Osteoblast (primary cell): ENCODE measurements around the gene GPR34. TPM values are rescaled to one million over a fixed set of nuclear protein-coding genes. Genes with fewer than 3 reads are reported as not detected.

Source experiments
- DNase-seq: peaks from one replicate; pipeline ENCODE4 v3.0.0; 2011; ENCODE audit warnings: low spot score, mixed read lengths; ENCODE audit not compliant: insufficient read length; ENCODE audit errors: missing footprints
- H2AFZ ChIP-seq: 2 replicates; pipeline ENCODE4 v1.6.0; 2011; ENCODE audit warnings: mild to moderate bottlenecking, low read length
- H3K27ac ChIP-seq: 2 replicates; pipeline ENCODE4 v1.5.1; 2011; ENCODE audit warnings: mild to moderate bottlenecking, low read depth, low read length, moderate library complexity
- H3K27me3 ChIP-seq: 2 replicates; pipeline ENCODE4 v1.6.0; 2012; ENCODE audit warnings: mild to moderate bottlenecking, control low read depth, inconsistent platforms, low read length, moderate library complexity; ENCODE audit not compliant: insufficient read depth
- H3K36me3 ChIP-seq: 2 replicates; pipeline ENCODE4 v1.5.1; 2011; ENCODE audit warnings: mild to moderate bottlenecking, low read length, control low read depth, moderate library complexity; ENCODE audit not compliant: insufficient read depth
- H3K4me1 ChIP-seq: 2 replicates; pipeline ENCODE4 v1.5.1; 2011; ENCODE audit warnings: mild to moderate bottlenecking, low read length, control low read depth, moderate library complexity; ENCODE audit not compliant: insufficient read depth
- H3K4me2 ChIP-seq: 2 replicates; pipeline ENCODE4 v1.6.0; 2011; ENCODE audit warnings: mild to moderate bottlenecking, low read length; ENCODE audit not compliant: insufficient read depth
- H3K4me3 ChIP-seq: fragments of 200-600 bp; sonication (generic); 3 replicates; pipeline ENCODE4 v1.5.1; 2012; ENCODE audit warnings: mild to moderate bottlenecking, low read length, inconsistent platforms; ENCODE audit not compliant: insufficient read depth
- H3K79me2 ChIP-seq: 2 replicates; pipeline ENCODE4 v1.6.0; 2012; ENCODE audit warnings: mild to moderate bottlenecking, low read length, control low read depth, inconsistent platforms; ENCODE audit not compliant: insufficient read depth
- H3K9me3 ChIP-seq: 2 replicates; pipeline ENCODE4 v1.5.1; 2011; ENCODE audit warnings: low read depth, low read length, control low read depth
- H4K20me1 ChIP-seq: 2 replicates; pipeline ENCODE4 v1.6.0; 2012; ENCODE audit warnings: mild to moderate bottlenecking, low read length, control low read depth; ENCODE audit not compliant: insufficient read depth
- CTCF ChIP-seq: IDR thresholded peaks from 2 replicates; pipeline ENCODE4 v1.5.1; 2011; ENCODE audit warnings: mild to moderate bottlenecking, low read depth, low read length, moderate library complexity; ENCODE audit errors: extremely low read depth
- total RNA-seq: library from RNA; depleted of rRNA; stranded (reverse); fragments of >200 nt; gene quantifications from 2 replicates; pipeline ENCODE4 v1.2.3, GENCODE V29; 2012

The GPR34 gene
- total RNA-seq, 1 donor = 0.72 TPM

DNA sequence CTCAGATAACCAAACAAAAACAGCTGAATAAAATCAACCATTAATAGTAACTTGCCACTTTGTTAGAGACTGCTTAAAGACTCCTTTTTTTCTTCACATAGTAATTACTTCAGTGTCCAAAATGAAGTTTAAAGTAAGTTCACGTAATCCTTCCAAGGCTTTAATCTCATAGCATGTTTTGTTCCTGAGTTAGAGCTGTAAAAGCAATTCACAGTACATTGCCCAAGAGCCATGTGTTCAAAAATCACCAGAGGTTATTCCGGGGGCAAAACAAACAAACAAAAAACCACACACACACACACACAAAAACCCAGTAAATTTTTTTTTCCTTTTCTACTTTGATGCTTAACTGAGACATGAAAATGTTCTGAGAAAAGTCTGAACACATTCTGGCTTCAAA, 41.3 kb downstream of the GPR34 start:
- H3K27ac ChIP-seq = no peak overlapping the region
- no peaks in the 10 kb centered on the region for H3K4me1 ChIP-seq
- H3K9me3 ChIP-seq = no peaks in the 10 kb centered on the region
- no peaks in the 10 kb centered on the region for H3K36me3 ChIP-seq
- H3K4me3 ChIP-seq = no peak overlapping the region
- H3K27me3 ChIP-seq = no peaks in the 10 kb centered on the region
- H3K4me2 ChIP-seq = no peak overlapping the region
- H3K79me2 ChIP-seq = no peaks in the 10 kb centered on the region
- H2AFZ ChIP-seq = no peak overlapping the region
- no peak for DNase-seq
- TF ChIP-seq CTCF = no peak
- H4K20me1 ChIP-seq = no peaks in the 10 kb centered on the region

DNA sequence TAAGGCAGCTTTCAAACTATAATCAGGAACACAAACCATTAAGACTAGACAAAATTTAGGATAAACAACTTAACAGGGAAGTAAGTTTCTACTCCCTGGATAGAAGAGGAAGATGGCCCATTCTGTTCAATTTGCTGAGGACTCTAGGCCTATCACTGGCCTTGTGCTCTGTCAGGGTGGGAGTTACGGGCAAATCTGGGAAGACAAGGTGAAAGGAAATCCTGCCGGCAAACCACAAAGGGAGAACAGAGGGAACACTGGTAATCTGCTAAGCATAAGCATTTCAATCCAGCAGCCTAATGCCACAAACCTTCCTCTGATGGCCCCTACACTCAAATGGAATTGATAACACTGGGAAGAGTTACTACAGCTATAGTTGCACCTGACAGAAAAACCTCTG, 43.5 kb downstream of the GPR34 start:
- no peak overlapping the region for H3K4me2 ChIP-seq
- no peak for DNase-seq
- H2AFZ ChIP-seq = no peak overlapping the region
- no peak overlapping the region for H3K27ac ChIP-seq
- no peaks in the 10 kb centered on the region for H3K79me2 ChIP-seq
- H3K9me3 ChIP-seq = no peaks in the 10 kb centered on the region
- no peaks in the 10 kb centered on the region for H3K4me1 ChIP-seq
- no peaks in the 10 kb centered on the region for H4K20me1 ChIP-seq
- no peaks in the 10 kb centered on the region for H3K36me3 ChIP-seq
- TF ChIP-seq CTCF = no peak
- no peak overlapping the region for H3K4me3 ChIP-seq
- peaks cover 3% of the 10 kb centered on the region for H3K27me3 ChIP-seq

DNA sequence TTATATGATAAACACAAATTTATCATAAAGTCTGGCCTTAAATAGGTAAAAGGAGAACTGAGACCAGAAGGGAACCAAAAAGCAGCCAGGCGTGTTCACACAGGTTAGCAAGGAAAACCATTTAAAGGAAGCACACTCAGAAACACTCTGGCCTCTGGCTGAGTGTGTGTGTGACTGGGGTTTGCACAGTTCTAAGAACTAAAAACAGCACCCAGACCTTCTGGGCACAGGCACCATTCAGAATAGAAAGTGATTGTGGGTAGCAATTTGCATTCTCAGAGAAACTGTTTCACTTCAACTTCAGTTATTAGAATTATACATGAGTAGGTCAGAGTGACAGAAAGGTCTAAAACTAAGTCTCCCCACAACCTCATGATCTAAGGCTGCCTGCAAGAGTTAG, 45.2 kb downstream of the GPR34 start:
- H4K20me1 ChIP-seq = no peaks in the 10 kb centered on the region
- H3K27me3 ChIP-seq = peaks cover 3% of the 10 kb centered on the region
- H3K4me1 ChIP-seq = no peaks in the 10 kb centered on the region
- H2AFZ ChIP-seq = no peak overlapping the region
- H3K27ac ChIP-seq = no peak overlapping the region
- H3K4me3 ChIP-seq = no peak overlapping the region
- no peaks in the 10 kb centered on the region for H3K79me2 ChIP-seq
- no peaks in the 10 kb centered on the region for H3K9me3 ChIP-seq
- DNase-seq = no peak
- TF ChIP-seq CTCF = no peak
- no peaks in the 10 kb centered on the region for H3K36me3 ChIP-seq
- no peak overlapping the region for H3K4me2 ChIP-seq

DNA sequence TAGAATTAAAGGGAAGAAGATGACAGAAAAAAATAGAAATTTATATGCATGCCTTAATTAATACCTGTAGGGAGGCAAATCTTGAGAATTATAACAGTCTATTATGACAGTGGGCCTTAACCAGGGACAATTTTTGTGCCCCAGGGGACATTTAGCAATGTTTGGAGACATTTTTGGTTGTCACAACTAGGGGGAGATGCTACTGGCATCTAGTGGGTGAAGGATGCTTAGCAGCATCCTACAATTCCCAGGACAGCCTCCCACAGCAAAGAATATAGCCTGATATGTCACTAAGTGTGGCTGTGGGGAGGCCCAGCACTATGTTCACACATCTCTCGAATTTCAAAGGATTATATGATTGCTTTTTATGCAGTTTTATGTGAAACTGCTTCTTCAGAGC, 45.8 kb downstream of the GPR34 start:
- Histone ChIP-seq H3K79me2 (no peaks in the 10 kb centered on the region), H3K9me3 (no peaks in the 10 kb centered on the region), H3K27ac (no peak overlapping the region), H3K4me2 (no peak overlapping the region), H2AFZ (no peak overlapping the region), H3K4me1 (no peaks in the 10 kb centered on the region), H3K27me3 (peaks cover 3% of the 10 kb centered on the region), H3K36me3 (no peaks in the 10 kb centered on the region), H3K4me3 (no peak overlapping the region), H4K20me1 (no peaks in the 10 kb centered on the region)
- TF ChIP-seq CTCF = peak; percentile 62
- peak; percentile 58 for DNase-seq
